Neural cell (in vitro differentiated cells): ENCODE data around the gene NTMT1.

Experiments
- EP300 ChIP-seq: fragments of 450-650 bp; conservative IDR thresholded peaks from 2 replicates; pipeline ENCODE4 v1.6.1; 2014; ENCODE audit warnings: antibody characterized with exemption, mild to moderate bottlenecking, moderate library complexity; ENCODE audit not compliant: poor library complexity, severe bottlenecking
- EZH2 ChIP-seq: fragments of 200-600, 300-800 bp; shearing (Covaris generic), sonication (generic); IDR thresholded peaks from 2 replicates; pipeline ENCODE4 v1.6.1; 2014; ENCODE audit warnings: antibody characterized with exemption, low read length, borderline replicate concordance, mild to moderate bottlenecking; ENCODE audit not compliant: insufficient read depth, poor library complexity, severe bottlenecking
- POLR2AphosphoS5 ChIP-seq: IDR thresholded peaks from 2 replicates; pipeline ENCODE4 v1.6.1; 2012
- RAD21 ChIP-seq: fragments of 450-650 bp; conservative IDR thresholded peaks from 2 replicates; pipeline ENCODE4 v1.6.1; 2014; ENCODE audit warnings: antibody characterized with exemption, mild to moderate bottlenecking, moderate library complexity
- REST ChIP-seq: IDR thresholded peaks from 2 replicates; pipeline ENCODE4 v1.6.1; 2012; ENCODE audit warnings: borderline replicate concordance
- SMC3 ChIP-seq: fragments of 450-650 bp; conservative IDR thresholded peaks from 2 replicates; pipeline ENCODE4 v1.6.1; 2014; ENCODE audit warnings: antibody characterized with exemption, mild to moderate bottlenecking, moderate library complexity; ENCODE audit not compliant: poor library complexity
- TF ChIP-seq, protein P1 (sequence below): fragments of 450-650 bp; IDR thresholded peaks from 2 replicates; pipeline ENCODE4 v1.5.1; 2014; ENCODE audit warnings: antibody characterized with exemption, mild to moderate bottlenecking, moderate library complexity; ENCODE audit not compliant: poor library complexity, severe bottlenecking

- TF ChIP-seq, protein P1, sequence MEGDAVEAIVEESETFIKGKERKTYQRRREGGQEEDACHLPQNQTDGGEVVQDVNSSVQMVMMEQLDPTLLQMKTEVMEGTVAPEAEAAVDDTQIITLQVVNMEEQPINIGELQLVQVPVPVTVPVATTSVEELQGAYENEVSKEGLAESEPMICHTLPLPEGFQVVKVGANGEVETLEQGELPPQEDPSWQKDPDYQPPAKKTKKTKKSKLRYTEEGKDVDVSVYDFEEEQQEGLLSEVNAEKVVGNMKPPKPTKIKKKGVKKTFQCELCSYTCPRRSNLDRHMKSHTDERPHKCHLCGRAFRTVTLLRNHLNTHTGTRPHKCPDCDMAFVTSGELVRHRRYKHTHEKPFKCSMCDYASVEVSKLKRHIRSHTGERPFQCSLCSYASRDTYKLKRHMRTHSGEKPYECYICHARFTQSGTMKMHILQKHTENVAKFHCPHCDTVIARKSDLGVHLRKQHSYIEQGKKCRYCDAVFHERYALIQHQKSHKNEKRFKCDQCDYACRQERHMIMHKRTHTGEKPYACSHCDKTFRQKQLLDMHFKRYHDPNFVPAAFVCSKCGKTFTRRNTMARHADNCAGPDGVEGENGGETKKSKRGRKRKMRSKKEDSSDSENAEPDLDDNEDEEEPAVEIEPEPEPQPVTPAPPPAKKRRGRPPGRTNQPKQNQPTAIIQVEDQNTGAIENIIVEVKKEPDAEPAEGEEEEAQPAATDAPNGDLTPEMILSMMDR, result no peak
- no peak for TF ChIP-seq SMC3
- no peak for TF ChIP-seq POLR2AphosphoS5
- no peak for TF ChIP-seq EP300
- TF ChIP-seq RAD21, result no peak
- TF ChIP-seq EZH2, result no peak
- TF ChIP-seq REST, result no peak
These were observed 29.2 kb upstream of the NTMT1 start for GRCh38 chr9:129596541-129597331.
